GM12891 (cell line): ENCODE measurements around the gene ABCA2.
A peak's percentile ranks its signal among the peaks of the same experiment; 100 is the strongest.
"Not testable (repeated sequence)": the region's sequence is repeated elsewhere in the genome, so short reads cannot be mapped to it uniquely, and the experiment has no call there.

Experiments used
- DNase-seq: peaks from one replicate; pipeline ENCODE4 v3.0.0; 2011; ENCODE audit warnings: low spot score; ENCODE audit not compliant: insufficient read length
- FAIRE-seq: peaks from 2 replicates; lab custom pipeline; 2011; peaks lifted over from hg19 to GRCh38; lab: Jason Lieb, UNC
- PAX5 ChIP-seq: IDR thresholded peaks from 2 replicates; pipeline ENCODE4 v1.6.1; 2011; ENCODE audit warnings: low read length, moderate library complexity, mild to moderate bottlenecking; ENCODE audit not compliant: insufficient read depth, severe bottlenecking
- POLR2A ChIP-seq: IDR thresholded peaks from 2 replicates; pipeline ENCODE4 v1.6.1; 2011; ENCODE audit warnings: low read depth, low read length, control low read depth
- POLR2AphosphoS5 ChIP-seq: IDR thresholded peaks from 2 replicates; pipeline ENCODE4 v1.6.1; 2011; ENCODE audit warnings: low read depth, low read length, control low read depth
- POU2F2 ChIP-seq: IDR thresholded peaks from 2 replicates; pipeline ENCODE4 v1.6.1; 2011; ENCODE audit warnings: low read depth, mild to moderate bottlenecking, control low read depth, low read length, moderate library complexity
- SPI1 ChIP-seq: IDR thresholded peaks from 2 replicates; pipeline ENCODE4 v1.6.1; 2011; ENCODE audit warnings: low read depth, low read length, control low read depth
- TAF1 ChIP-seq: IDR thresholded peaks from 2 replicates; pipeline ENCODE4 v1.6.1; 2011; ENCODE audit warnings: low read depth, low read length, control low read depth

Gene ABCA2

DNA sequence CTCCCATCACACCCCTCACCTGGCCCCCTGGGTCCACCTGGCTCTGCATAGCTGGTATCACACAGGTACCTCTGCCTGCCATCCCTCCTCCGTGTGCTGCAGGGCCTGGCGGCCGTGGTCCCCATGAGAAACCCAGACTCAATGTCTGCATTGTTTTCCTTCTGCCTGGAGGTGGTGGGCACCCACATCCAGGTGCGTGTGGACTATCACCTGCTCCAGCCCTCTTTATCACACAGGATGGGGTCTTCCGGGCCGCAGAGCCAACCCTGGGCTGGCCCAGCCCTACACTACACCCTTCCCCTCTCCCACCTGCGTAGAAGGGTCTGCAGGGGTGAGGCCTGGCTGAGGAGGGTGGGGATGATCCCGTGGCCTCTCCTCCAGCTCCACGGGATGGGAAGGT, 10.9 kb upstream of the ABCA2 start:
- FAIRE-seq (no peak), DNase-seq (no peak)
- TF ChIP-seq POU2F2 (no peak), PAX5 (no peak), POLR2A (no peak)

GRCh38 chr9:137037483-137037882, 9.4 kb upstream of the ABCA2 start:
- no peak for TF ChIP-seq SPI1
- no peak for TF ChIP-seq POLR2A
- TF ChIP-seq POU2F2, result no peak
- no peak for TF ChIP-seq TAF1
- no peak for TF ChIP-seq POLR2AphosphoS5
- TF ChIP-seq PAX5, result no peak
- DNase-seq, result no peak
- no peak for FAIRE-seq

DNA sequence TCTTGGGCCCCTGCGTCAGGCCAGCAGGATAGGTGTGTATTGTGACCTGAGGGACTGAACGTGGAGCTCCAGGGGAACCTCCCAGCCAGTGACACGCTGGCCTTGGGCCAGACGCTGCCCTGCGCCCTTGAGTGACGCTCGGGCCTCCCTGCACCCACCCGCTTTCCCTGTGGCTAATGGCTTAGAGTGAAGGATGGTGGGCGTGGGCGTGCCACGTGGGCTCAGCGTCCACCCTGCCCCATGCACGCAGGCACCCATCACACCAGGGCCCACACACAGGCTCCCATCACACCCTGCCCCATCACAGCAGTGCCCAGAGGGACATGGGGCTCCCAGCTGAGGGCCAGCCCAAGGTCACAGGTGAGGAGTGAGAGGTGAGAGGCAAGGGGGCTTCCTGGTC, 9.0 kb upstream of the ABCA2 start:
- DNase-seq (no peak), FAIRE-seq (no peak)
- TF ChIP-seq TAF1 (no peak), POLR2AphosphoS5 (no peak), POLR2A (no peak), POU2F2 (no peak), PAX5 (no peak), SPI1 (no peak)

DNA sequence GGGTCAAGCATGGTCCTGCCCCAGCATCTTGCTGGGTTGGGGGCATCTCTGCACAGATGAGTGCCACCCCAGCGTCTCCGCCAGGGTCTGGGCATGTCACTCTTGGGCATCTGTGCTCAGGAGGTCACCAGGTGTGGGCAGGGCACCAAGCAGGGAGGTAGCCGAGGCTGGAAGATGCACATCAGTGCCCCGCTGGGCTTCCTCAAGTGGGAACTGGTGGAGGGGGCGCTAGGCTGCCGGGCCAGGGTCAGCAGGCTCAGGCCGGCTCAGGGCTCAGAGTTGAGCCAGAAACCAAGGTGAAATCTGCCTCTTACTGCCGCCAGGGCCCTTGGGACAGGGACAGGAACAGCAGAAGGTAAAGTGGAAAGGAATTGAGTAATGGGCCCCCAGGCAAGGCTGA, 7.9 kb upstream of the ABCA2 start:
- FAIRE-seq, result no peak
- no peak for TF ChIP-seq SPI1
- TF ChIP-seq TAF1, result no peak
- no peak for TF ChIP-seq PAX5
- TF ChIP-seq POU2F2, result no peak
- no peak for TF ChIP-seq POLR2AphosphoS5
- no peak for TF ChIP-seq POLR2A
- DNase-seq, result no peak

DNA sequence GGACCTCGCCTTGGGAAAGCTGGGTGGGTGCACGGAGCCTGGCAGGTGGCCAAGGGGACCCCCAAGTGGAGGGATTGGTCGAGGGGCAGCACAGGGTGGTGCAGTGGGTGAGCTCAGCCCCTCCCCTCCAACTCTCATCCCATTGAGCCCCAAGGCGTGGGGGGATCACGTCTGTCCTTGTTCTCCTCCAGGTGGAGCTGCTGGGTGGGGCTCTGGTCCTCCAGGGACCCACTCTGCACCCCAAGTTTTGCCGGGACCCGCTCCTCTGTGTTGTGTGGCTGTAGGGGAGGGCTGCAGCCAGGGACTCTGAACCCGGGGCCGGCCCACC, 7.4 kb upstream of the ABCA2 start:
- DNase-seq, result no peak
- TF ChIP-seq POU2F2 (no peak), TAF1 (no peak), POLR2AphosphoS5 (no peak), SPI1 (no peak), POLR2A (no peak), PAX5 (no peak)
- FAIRE-seq, result no peak

GRCh38 chr9:137034709-137035506, 6.9 kb upstream of the ABCA2 start:
- no peak for TF ChIP-seq TAF1
- TF ChIP-seq POLR2A, result no peak
- TF ChIP-seq POLR2AphosphoS5, result no peak
- TF ChIP-seq POU2F2, result no peak
- DNase-seq (peak; percentile 97), FAIRE-seq (peak; percentile 99)

GRCh38 chr9:137034039-137034708, 6.1 kb upstream of the ABCA2 start:
- TF ChIP-seq POU2F2 (no peak), TAF1 (no peak), SPI1 (no peak), POLR2A (no peak), PAX5 (no peak), POLR2AphosphoS5 (no peak)
- DNase-seq (no peak), FAIRE-seq (no peak)

DNA sequence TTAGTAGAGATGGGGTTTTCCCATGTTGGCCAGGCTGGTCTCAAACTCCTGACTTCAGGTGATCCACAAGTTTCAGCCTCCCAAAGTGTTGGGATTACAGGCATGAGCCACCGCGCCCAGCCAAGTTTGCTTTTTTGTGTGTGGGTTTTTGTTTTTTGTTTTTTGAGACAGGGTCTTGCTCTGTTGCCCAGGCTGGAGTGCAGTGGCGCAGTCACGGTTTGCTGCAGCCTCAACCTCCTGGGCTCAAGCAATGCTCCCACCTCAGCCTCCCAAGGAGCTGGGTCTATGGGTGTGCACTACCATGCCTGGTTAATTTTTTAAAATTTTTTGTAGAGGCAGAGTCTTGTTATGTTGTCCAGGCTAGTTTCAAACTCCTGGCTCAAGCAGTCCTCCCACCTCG, 5.4 kb upstream of the ABCA2 start:
- not testable (repeated sequence) for FAIRE-seq, DNase-seq

- DNase-seq, result no peak
- FAIRE-seq, result no peak
- no peak for TF ChIP-seq POU2F2
- no peak for TF ChIP-seq TAF1
Measured at GRCh38 chr9:137032858-137033257, 4.8 kb upstream of the ABCA2 start.

GRCh38 chr9:137031904-137032640, 4.0 kb upstream of the ABCA2 start, which contains the start of gene FUT7:
TSS of gene FUT7 (minus strand) at chr9:137032088. CDS start at chr9:137031991, 97 bp downstream.
- FAIRE-seq (peak; percentile 20), DNase-seq (no peak)
- TF ChIP-seq POLR2A (no peak), SPI1 (no peak; the same call in 1 of the 2 replicates), POU2F2 (no peak), POLR2AphosphoS5 (no peak), TAF1 (no peak), PAX5 (no peak)
